GM12865 (cell line): ENCODE data around the gene RAMACL.
A peak's percentile ranks its signal among the peaks of the same experiment; 100 is the strongest.
"Not testable (repeated sequence)": the region's sequence is repeated elsewhere in the genome, so short reads cannot be mapped to it uniquely, and the experiment has no call there.

ENCODE experiments used
- DNase-seq: peaks from one replicate; pipeline ENCODE4 v3.0.0; 2010; ENCODE audit warnings: low read depth
- H3K4me3 ChIP-seq: 2 replicates; pipeline ENCODE4 v1.5.1; 2011; ENCODE audit warnings: mild to moderate bottlenecking, low read depth, low read length, control low read depth
- CTCF ChIP-seq: IDR thresholded peaks from 2 replicates; pipeline ENCODE4 v1.5.1; 2011; ENCODE audit warnings: low read length, control low read depth, low read depth, inconsistent platforms; ENCODE audit not compliant: insufficient read depth; ENCODE audit errors: missing control alignments

The RAMACL gene

GRCh38 chr6:166541876-166542579 is 44.5 kb downstream of the RAMACL start:
- peak; percentile 28 for DNase-seq
- TF ChIP-seq CTCF = no peak
- H3K4me3 ChIP-seq = peak overlapping the region; percentile 10

- DNase-seq = peak; percentile 12
- peak overlapping the region; percentile 10 for H3K4me3 ChIP-seq
- TF ChIP-seq CTCF = no peak
Observed at GRCh38 chr6:166541366-166541765, 45.1 kb downstream of the RAMACL start.

GRCh38 chr6:166540631-166541331 is 45.7 kb downstream of the RAMACL start:
- peak; percentile 72 for DNase-seq
- no peak for TF ChIP-seq CTCF
- peak overlapping the region; percentile 10 for H3K4me3 ChIP-seq

- TF ChIP-seq CTCF = no peak
- no peak for DNase-seq
- H3K4me3 ChIP-seq = no peak overlapping the region
Observed at GRCh38 chr6:166539543-166539942, 46.9 kb downstream of the RAMACL start.

- not testable (repeated sequence) for H3K4me3 ChIP-seq, DNase-seq
Observed at GRCh38 chr6:166539011-166539385, 47.5 kb downstream of the RAMACL start.

GRCh38 chr6:166538297-166539010 is 48.0 kb downstream of the RAMACL start:
- no peak overlapping the region for H3K4me3 ChIP-seq
- TF ChIP-seq CTCF = no peak
- no peak for DNase-seq

- H3K4me3 ChIP-seq = no peak overlapping the region
- no peak for DNase-seq
- TF ChIP-seq CTCF = no peak
Observed at GRCh38 chr6:166534658-166535406, 51.6 kb downstream of the RAMACL start.
